Osteoblast (primary cell): ENCODE results near the gene LDHB. TPM values are rescaled to one million over a fixed set of nuclear protein-coding genes. Genes with fewer than 3 reads are reported as not detected.

ENCODE experiments used
- DNase-seq: peaks from one replicate; pipeline ENCODE4 v3.0.0; 2011; ENCODE audit warnings: low spot score, mixed read lengths; ENCODE audit not compliant: insufficient read length; ENCODE audit errors: missing footprints
- H2AFZ ChIP-seq: 2 replicates; pipeline ENCODE4 v1.6.0; 2011; ENCODE audit warnings: mild to moderate bottlenecking, low read length
- H3K27ac ChIP-seq: 2 replicates; pipeline ENCODE4 v1.5.1; 2011; ENCODE audit warnings: mild to moderate bottlenecking, low read depth, low read length, moderate library complexity
- H3K27me3 ChIP-seq: 2 replicates; pipeline ENCODE4 v1.6.0; 2012; ENCODE audit warnings: mild to moderate bottlenecking, control low read depth, inconsistent platforms, low read length, moderate library complexity; ENCODE audit not compliant: insufficient read depth
- H3K36me3 ChIP-seq: 2 replicates; pipeline ENCODE4 v1.5.1; 2011; ENCODE audit warnings: mild to moderate bottlenecking, low read length, control low read depth, moderate library complexity; ENCODE audit not compliant: insufficient read depth
- H3K4me1 ChIP-seq: 2 replicates; pipeline ENCODE4 v1.5.1; 2011; ENCODE audit warnings: mild to moderate bottlenecking, low read length, control low read depth, moderate library complexity; ENCODE audit not compliant: insufficient read depth
- H3K4me2 ChIP-seq: 2 replicates; pipeline ENCODE4 v1.6.0; 2011; ENCODE audit warnings: mild to moderate bottlenecking, low read length; ENCODE audit not compliant: insufficient read depth
- H3K4me3 ChIP-seq: fragments of 200-600 bp; sonication (generic); 3 replicates; pipeline ENCODE4 v1.5.1; 2012; ENCODE audit warnings: mild to moderate bottlenecking, low read length, inconsistent platforms; ENCODE audit not compliant: insufficient read depth
- H3K79me2 ChIP-seq: 2 replicates; pipeline ENCODE4 v1.6.0; 2012; ENCODE audit warnings: mild to moderate bottlenecking, low read length, control low read depth, inconsistent platforms; ENCODE audit not compliant: insufficient read depth
- H3K9me3 ChIP-seq: 2 replicates; pipeline ENCODE4 v1.5.1; 2011; ENCODE audit warnings: low read depth, low read length, control low read depth
- H4K20me1 ChIP-seq: 2 replicates; pipeline ENCODE4 v1.6.0; 2012; ENCODE audit warnings: mild to moderate bottlenecking, low read length, control low read depth; ENCODE audit not compliant: insufficient read depth
- total RNA-seq: library from RNA; depleted of rRNA; stranded (reverse); fragments of >200 nt; gene quantifications from 2 replicates; pipeline ENCODE4 v1.2.3, GENCODE V29; 2012
- TF ChIP-seq, protein P1 (sequence below): IDR thresholded peaks from 2 replicates; pipeline ENCODE4 v1.5.1; 2011; ENCODE audit warnings: mild to moderate bottlenecking, low read depth, low read length, moderate library complexity; ENCODE audit errors: extremely low read depth

The LDHB gene
- total RNA-seq, 1 donor, result 422 TPM

DNA sequence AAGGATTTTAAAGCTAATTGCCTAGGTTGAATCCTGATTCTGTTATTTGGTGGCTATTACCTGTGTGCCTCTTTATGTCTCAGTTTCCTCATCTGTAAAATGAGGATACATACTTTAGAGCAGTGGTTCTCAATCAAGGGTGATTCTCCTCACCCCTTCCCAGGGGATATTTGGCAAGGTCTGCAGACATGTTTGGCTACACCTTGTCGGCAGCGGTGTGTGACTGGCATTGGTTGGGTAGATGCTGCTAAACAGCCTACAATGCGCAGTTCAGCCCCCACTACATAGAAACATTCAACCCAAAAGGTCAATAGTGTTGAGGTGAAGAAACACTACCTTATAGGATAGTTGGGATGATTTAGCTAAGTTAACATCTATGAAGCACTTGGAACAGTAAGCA, 23.4 kb downstream of the LDHB start:
- Histone ChIP-seq H3K4me2 (no peak overlapping the region), H3K36me3 (peaks cover 49% of the 10 kb centered on the region), H4K20me1 (no peaks in the 10 kb centered on the region), H2AFZ (no peak overlapping the region), H3K4me3 (no peak overlapping the region), H3K9me3 (no peaks in the 10 kb centered on the region), H3K79me2 (no peaks in the 10 kb centered on the region), H3K4me1 (no peaks in the 10 kb centered on the region), H3K27ac (no peak overlapping the region), H3K27me3 (no peaks in the 10 kb centered on the region)
- no peak for DNase-seq
- TF ChIP-seq, protein P1, sequence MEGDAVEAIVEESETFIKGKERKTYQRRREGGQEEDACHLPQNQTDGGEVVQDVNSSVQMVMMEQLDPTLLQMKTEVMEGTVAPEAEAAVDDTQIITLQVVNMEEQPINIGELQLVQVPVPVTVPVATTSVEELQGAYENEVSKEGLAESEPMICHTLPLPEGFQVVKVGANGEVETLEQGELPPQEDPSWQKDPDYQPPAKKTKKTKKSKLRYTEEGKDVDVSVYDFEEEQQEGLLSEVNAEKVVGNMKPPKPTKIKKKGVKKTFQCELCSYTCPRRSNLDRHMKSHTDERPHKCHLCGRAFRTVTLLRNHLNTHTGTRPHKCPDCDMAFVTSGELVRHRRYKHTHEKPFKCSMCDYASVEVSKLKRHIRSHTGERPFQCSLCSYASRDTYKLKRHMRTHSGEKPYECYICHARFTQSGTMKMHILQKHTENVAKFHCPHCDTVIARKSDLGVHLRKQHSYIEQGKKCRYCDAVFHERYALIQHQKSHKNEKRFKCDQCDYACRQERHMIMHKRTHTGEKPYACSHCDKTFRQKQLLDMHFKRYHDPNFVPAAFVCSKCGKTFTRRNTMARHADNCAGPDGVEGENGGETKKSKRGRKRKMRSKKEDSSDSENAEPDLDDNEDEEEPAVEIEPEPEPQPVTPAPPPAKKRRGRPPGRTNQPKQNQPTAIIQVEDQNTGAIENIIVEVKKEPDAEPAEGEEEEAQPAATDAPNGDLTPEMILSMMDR, result no peak

DNA sequence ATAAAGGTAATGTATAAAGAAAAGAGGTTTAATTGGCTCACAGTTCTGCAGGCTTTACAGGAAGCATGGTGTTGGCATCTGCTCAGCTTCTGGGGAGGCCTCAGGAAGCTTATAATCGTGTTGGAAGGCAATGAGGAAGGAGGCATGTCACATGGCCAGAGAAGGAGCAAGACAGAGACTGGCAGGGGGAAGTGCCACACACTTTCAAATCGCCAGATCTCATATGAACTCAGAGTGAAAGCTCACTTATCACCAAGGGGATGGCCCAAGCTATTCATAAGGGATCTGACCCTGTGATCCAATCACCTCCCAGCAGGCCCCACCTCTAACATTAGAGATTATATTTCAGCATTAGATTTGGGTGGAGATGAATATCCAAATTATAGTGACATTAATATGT, 26.3 kb downstream of the LDHB start:
- H3K4me1 ChIP-seq, result no peaks in the 10 kb centered on the region
- H3K36me3 ChIP-seq, result peaks cover 23% of the 10 kb centered on the region
- H4K20me1 ChIP-seq, result no peaks in the 10 kb centered on the region
- H3K79me2 ChIP-seq, result no peaks in the 10 kb centered on the region
- H3K27me3 ChIP-seq, result no peaks in the 10 kb centered on the region
- no peak overlapping the region for H3K27ac ChIP-seq
- no peak overlapping the region for H3K4me3 ChIP-seq
- H3K9me3 ChIP-seq, result no peaks in the 10 kb centered on the region
- no peak overlapping the region for H2AFZ ChIP-seq
- DNase-seq, result no peak
- TF ChIP-seq, protein P1, result no peak
- no peak overlapping the region for H3K4me2 ChIP-seq

DNA sequence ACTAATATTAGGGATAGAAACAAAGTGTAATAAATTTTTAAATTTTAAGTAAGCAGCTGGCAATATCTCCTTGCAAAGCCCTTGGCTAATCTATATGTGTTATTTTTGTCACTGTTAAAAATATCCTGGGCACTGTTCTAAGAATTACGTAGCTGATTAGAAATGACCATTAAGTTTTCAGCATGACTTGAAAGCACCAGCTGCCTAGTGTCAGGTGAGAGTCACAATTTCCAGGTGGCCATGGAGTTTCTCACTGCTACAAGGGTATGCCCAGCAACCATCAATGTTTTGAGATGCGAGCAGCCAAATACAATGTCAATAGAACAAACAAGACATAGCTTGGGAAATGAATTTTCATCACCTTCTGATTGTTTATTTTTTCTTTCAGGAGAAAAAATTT, 29.7 kb downstream of the LDHB start:
- no peak overlapping the region for H3K27ac ChIP-seq
- no peaks in the 10 kb centered on the region for H3K27me3 ChIP-seq
- no peak overlapping the region for H3K4me2 ChIP-seq
- no peaks in the 10 kb centered on the region for H3K4me1 ChIP-seq
- no peaks in the 10 kb centered on the region for H3K79me2 ChIP-seq
- TF ChIP-seq, protein P1, result no peak
- no peak overlapping the region for H2AFZ ChIP-seq
- H3K9me3 ChIP-seq, result no peaks in the 10 kb centered on the region
- H3K36me3 ChIP-seq, result no peaks in the 10 kb centered on the region
- H4K20me1 ChIP-seq, result no peaks in the 10 kb centered on the region
- H3K4me3 ChIP-seq, result no peak overlapping the region
- peak; percentile 42 for DNase-seq

DNA sequence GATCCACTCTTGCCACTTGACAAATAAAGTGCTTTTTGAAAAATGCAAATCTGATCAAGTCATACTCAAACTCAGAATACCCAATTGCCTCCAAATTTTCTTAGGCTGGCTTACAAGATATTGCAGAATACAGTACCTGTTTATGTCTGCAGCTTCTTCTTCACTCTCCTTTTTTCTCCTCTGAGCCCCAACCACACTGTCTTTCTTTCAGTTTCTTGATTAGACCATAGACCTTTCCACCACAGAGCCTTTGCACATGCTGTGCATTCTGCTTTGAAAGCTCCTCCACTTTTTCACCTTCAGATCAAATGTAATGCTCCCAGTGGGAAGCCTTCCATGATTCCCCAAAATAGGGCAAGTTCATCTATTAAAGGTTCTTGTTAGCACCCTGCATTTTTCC, 39.1 kb downstream of the LDHB start:
- no peak overlapping the region for H2AFZ ChIP-seq
- no peaks in the 10 kb centered on the region for H4K20me1 ChIP-seq
- H3K36me3 ChIP-seq, result no peaks in the 10 kb centered on the region
- H3K79me2 ChIP-seq, result no peaks in the 10 kb centered on the region
- H3K9me3 ChIP-seq, result no peaks in the 10 kb centered on the region
- no peak for DNase-seq
- no peak overlapping the region for H3K4me2 ChIP-seq
- H3K4me3 ChIP-seq, result no peak overlapping the region
- TF ChIP-seq, protein P1, result no peak
- H3K27me3 ChIP-seq, result no peaks in the 10 kb centered on the region
- H3K4me1 ChIP-seq, result no peaks in the 10 kb centered on the region
- no peak overlapping the region for H3K27ac ChIP-seq
